Measurements from ENCODE around the gene STX16.
"Not testable (repeated sequence)": the region's sequence is repeated elsewhere in the genome, so short reads cannot be mapped to it uniquely, and the experiment has no call there.

DNA sequence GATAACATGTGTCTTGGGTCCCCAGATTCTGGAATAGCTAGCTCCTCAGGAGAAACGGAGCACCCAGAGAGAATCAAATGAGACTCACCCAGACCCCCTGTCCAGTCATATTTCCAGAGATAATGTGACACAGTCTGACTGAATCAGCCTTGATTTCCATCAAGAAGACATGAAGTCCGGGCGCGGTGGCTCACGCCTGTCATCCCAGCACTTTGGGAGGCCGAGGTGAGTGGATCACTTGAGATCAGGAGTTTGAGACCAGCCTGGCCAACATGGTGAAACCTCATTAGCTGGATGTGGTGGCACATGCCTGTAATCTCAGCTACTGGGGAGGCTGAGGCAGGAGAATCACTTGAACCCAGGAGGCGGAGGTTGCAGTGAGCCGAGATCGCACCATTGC lies 8.2 kb upstream of the STX16 start:
- not testable (repeated sequence) for TF ChIP-seq POLR2A (IDR thresholded peaks at IDR 0.05)
- TF ChIP-seq, protein P1, sequence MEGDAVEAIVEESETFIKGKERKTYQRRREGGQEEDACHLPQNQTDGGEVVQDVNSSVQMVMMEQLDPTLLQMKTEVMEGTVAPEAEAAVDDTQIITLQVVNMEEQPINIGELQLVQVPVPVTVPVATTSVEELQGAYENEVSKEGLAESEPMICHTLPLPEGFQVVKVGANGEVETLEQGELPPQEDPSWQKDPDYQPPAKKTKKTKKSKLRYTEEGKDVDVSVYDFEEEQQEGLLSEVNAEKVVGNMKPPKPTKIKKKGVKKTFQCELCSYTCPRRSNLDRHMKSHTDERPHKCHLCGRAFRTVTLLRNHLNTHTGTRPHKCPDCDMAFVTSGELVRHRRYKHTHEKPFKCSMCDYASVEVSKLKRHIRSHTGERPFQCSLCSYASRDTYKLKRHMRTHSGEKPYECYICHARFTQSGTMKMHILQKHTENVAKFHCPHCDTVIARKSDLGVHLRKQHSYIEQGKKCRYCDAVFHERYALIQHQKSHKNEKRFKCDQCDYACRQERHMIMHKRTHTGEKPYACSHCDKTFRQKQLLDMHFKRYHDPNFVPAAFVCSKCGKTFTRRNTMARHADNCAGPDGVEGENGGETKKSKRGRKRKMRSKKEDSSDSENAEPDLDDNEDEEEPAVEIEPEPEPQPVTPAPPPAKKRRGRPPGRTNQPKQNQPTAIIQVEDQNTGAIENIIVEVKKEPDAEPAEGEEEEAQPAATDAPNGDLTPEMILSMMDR (IDR thresholded peaks at IDR 0.05) = not testable (repeated sequence)
